Lower leg skin (tissue), 3 donors: ENCODE measurements around the gene CAMK2G.

ENCODE experiments used
- CTCF ChIP-seq, 3 donors: fragments of 450-650 bp; IDR thresholded peaks; one replicate each; pipeline ENCODE4 v1.5.1; 2016; ENCODE audit warnings: antibody characterized with exemption in 3 of 3, mild to moderate bottlenecking in 3 of 3, moderate library complexity in 2 of 3
- POLR2A ChIP-seq, 2 donors: fragments of 450-650 bp; IDR thresholded peaks; one replicate each; pipeline ENCODE4 v1.6.1; 2016 to 2017; ENCODE audit warnings: antibody characterized with exemption in 2 of 2, mild to moderate bottlenecking in 1 of 2, moderate library complexity in 1 of 2

- TF ChIP-seq POLR2A (IDR thresholded peaks at IDR 0.05) (no peak), CTCF (IDR thresholded peaks at IDR 0.05) (no peak)
Measured at GRCh38 chr10:73779539-73780197, 94.7 kb downstream of the CAMK2G start.
